Stimulated activated CD8-positive, alpha-beta memory T cell treated with anti-CD3 and anti-CD28 coated beads, Interleukin-7, amount 100 ng/mL, for 4 hours (primary cell): ENCODE results near the gene NKX2-2.

Experiments
- DNase-seq, 2 donors: peaks; one replicate each; pipeline ENCODE4 v3.0.0-alpha.2; 2020; ENCODE audit warnings: low read depth in 2 of 2

Gene NKX2-2

GRCh38 chr20:21521596-21522480 is 8.0 kb upstream of the NKX2-2 start:
- no peak for DNase-seq

GRCh38 chr20:21520702-21521595 is 7.1 kb upstream of the NKX2-2 start:
- DNase-seq: no peak

- DNase-seq: no peak
Observed at GRCh38 chr20:21519136-21519584, 5.3 kb upstream of the NKX2-2 start.

- DNase-seq: no peak
Observed at GRCh38 chr20:21518292-21518991, 4.6 kb upstream of the NKX2-2 start.

- DNase-seq: no peak
Observed at GRCh38 chr20:21517566-21518277, 3.9 kb upstream of the NKX2-2 start.

- no peak for DNase-seq
Observed at GRCh38 chr20:21516861-21517565, 3.1 kb upstream of the NKX2-2 start.

GRCh38 chr20:21516180-21516567 is 2.3 kb upstream of the NKX2-2 start:
- no peak for DNase-seq

GRCh38 chr20:21515300-21516179 is 1.7 kb upstream of the NKX2-2 start:
- DNase-seq: no peak

GRCh38 chr20:21514553-21515251 is 838 bp upstream of the NKX2-2 start:
- DNase-seq: no peak

GRCh38 chr20:21513181-21513663 is 642 bp downstream of the NKX2-2 start:
- DNase-seq: no peak

GRCh38 chr20:21512634-21513180 is 1.2 kb downstream of the NKX2-2 start:
- DNase-seq: no peak

GRCh38 chr20:21511850-21512633 is 1.8 kb downstream of the NKX2-2 start:
- no peak for DNase-seq

GRCh38 chr20:21511485-21511849 is 2.4 kb downstream of the NKX2-2 start:
- DNase-seq: no peak

- no peak for DNase-seq
Observed at GRCh38 chr20:21510414-21511384, 3.2 kb downstream of the NKX2-2 start.

- DNase-seq: no peak
Observed at GRCh38 chr20:21509597-21510371, 4.1 kb downstream of the NKX2-2 start.

- no peak for DNase-seq
Observed at GRCh38 chr20:21509079-21509596, 4.7 kb downstream of the NKX2-2 start.
